H9 (cell line): ENCODE results near the gene AGBL3. TPM values are rescaled to one million over a fixed set of nuclear protein-coding genes. Genes with fewer than 3 reads are reported as not detected.

Source experiments
- DNase-seq: peaks from one replicate; pipeline ENCODE4 v3.0.0-alpha.2; 2017
- H2AFZ ChIP-seq: one replicate; pipeline ENCODE4 v1.6.1; 2013; ENCODE audit warnings: mild to moderate bottlenecking, low read length, control low read depth, moderate library complexity
- H2AK5ac ChIP-seq: 2 replicates; pipeline ENCODE4 v1.6.1; 2013; ENCODE audit warnings: low read length, control low read depth, mixed read lengths; ENCODE audit not compliant: insufficient read length
- H2BK120ac ChIP-seq: one replicate; pipeline ENCODE4 v1.6.1; 2013; ENCODE audit warnings: low read depth, mild to moderate bottlenecking, low read length, control low read depth, inconsistent platforms; ENCODE audit not compliant: poor library complexity, severe bottlenecking
- H2BK12ac ChIP-seq: 2 replicates; pipeline ENCODE4 v1.6.1; 2013; ENCODE audit warnings: low read length, control low read depth, mixed read lengths, low read depth; ENCODE audit not compliant: insufficient read length
- H2BK15ac ChIP-seq: 2 replicates; pipeline ENCODE4 v1.6.1; 2013; ENCODE audit warnings: low read depth, low read length, control low read depth
- H2BK20ac ChIP-seq: one replicate; pipeline ENCODE4 v1.6.1; 2013; ENCODE audit warnings: low read depth, mild to moderate bottlenecking, low read length, control low read depth, inconsistent platforms; ENCODE audit not compliant: poor library complexity, severe bottlenecking
- H2BK5ac ChIP-seq: 2 replicates; pipeline ENCODE4 v1.6.1; 2013; ENCODE audit warnings: low read length, control low read depth, mixed read lengths; ENCODE audit not compliant: insufficient read length
- H3K14ac ChIP-seq: 2 replicates; pipeline ENCODE4 v1.6.1; 2013; ENCODE audit warnings: low read length, control low read depth; ENCODE audit not compliant: insufficient read depth
- H3K18ac ChIP-seq: 2 replicates; pipeline ENCODE4 v1.6.1; 2013; ENCODE audit warnings: low read depth, mild to moderate bottlenecking, mixed read lengths, low read length, control low read depth; ENCODE audit not compliant: insufficient read length
- H3K23ac ChIP-seq: 2 replicates; pipeline ENCODE4 v1.6.1; 2013; ENCODE audit warnings: low read length, control low read depth, mixed read lengths, low read depth; ENCODE audit not compliant: insufficient read length
- H3K23me2 ChIP-seq: 2 replicates; pipeline ENCODE4 v1.6.1; 2013; ENCODE audit warnings: low read depth, mild to moderate bottlenecking, mixed read lengths, low read length, control low read depth; ENCODE audit not compliant: insufficient read length, poor library complexity, severe bottlenecking
- H3K27ac ChIP-seq: 2 replicates; pipeline ENCODE4 v1.5.1; 2013; ENCODE audit warnings: low read length, control low read depth, mixed read lengths, low read depth; ENCODE audit not compliant: insufficient read length
- H3K27me3 ChIP-seq: 2 replicates; pipeline ENCODE4 v1.6.1; 2013; ENCODE audit warnings: low read length, control low read depth, inconsistent platforms; ENCODE audit not compliant: insufficient read depth
- H3K4ac ChIP-seq: 2 replicates; pipeline ENCODE4 v1.6.1; 2013; ENCODE audit warnings: low read depth, mild to moderate bottlenecking, control low read depth, inconsistent platforms, low read length, moderate library complexity
- H3K4me1 ChIP-seq: 2 replicates; pipeline ENCODE4 v1.6.1; 2013; ENCODE audit warnings: low read length, control low read depth, inconsistent platforms; ENCODE audit not compliant: insufficient read depth
- H3K4me2 ChIP-seq: 2 replicates; pipeline ENCODE4 v1.6.1; 2013; ENCODE audit warnings: low read length, control low read depth, mixed read lengths; ENCODE audit not compliant: insufficient read length, insufficient read depth
- H3K56ac ChIP-seq: 2 replicates; pipeline ENCODE4 v1.6.1; 2013; ENCODE audit warnings: low read depth, mild to moderate bottlenecking, mixed read lengths, low read length, control low read depth; ENCODE audit not compliant: insufficient read length
- H3K79me1 ChIP-seq: 2 replicates; pipeline ENCODE4 v1.6.1; 2013; ENCODE audit warnings: low read depth, mild to moderate bottlenecking, moderate library complexity, low read length, control low read depth, inconsistent platforms; ENCODE audit not compliant: insufficient read depth, poor library complexity, severe bottlenecking
- H3K79me2 ChIP-seq: 2 replicates; pipeline ENCODE4 v1.6.1; 2013; ENCODE audit warnings: low read length, control low read depth, inconsistent platforms; ENCODE audit not compliant: insufficient read depth
- H3K9ac ChIP-seq: 2 replicates; pipeline ENCODE4 v1.6.1; 2013; ENCODE audit warnings: low read length, control low read depth, mixed read lengths; ENCODE audit not compliant: insufficient read length; ENCODE audit errors: extremely low read depth
- H3K9me3 ChIP-seq: one replicate; pipeline ENCODE4 v1.6.1; 2013; ENCODE audit warnings: low read depth, low read length, inconsistent platforms; ENCODE audit not compliant: control insufficient read depth
- H3T11ph ChIP-seq: one replicate; pipeline ENCODE4 v1.6.1; 2013; ENCODE audit warnings: mild to moderate bottlenecking, low read length, control low read depth, inconsistent platforms
- H4K20me1 ChIP-seq: one replicate; pipeline ENCODE4 v1.6.1; 2013; ENCODE audit not compliant: control insufficient read depth, insufficient read length, insufficient read depth
- H4K5ac ChIP-seq: 2 replicates; pipeline ENCODE4 v1.6.1; 2013; ENCODE audit warnings: low read depth, mild to moderate bottlenecking, mixed read lengths, low read length, control low read depth; ENCODE audit not compliant: insufficient read length
- H4K8ac ChIP-seq: replicated peaks from 2 replicates; pipeline ENCODE4 v1.6.1; 2013; ENCODE audit warnings: low read length, control low read depth, mixed read lengths, low read depth; ENCODE audit not compliant: insufficient read length
- H4K91ac ChIP-seq: 2 replicates; pipeline ENCODE4 v1.6.1; 2013; ENCODE audit warnings: low read depth, mild to moderate bottlenecking, moderate library complexity, mixed read lengths, low read length, control low read depth; ENCODE audit not compliant: insufficient read length
- H3K27ac Mint-ChIP-seq, 3 experiments: 2 replicates in 2 of 3; 3 replicates in 1 of 3; pipeline ENCODE4 v1.8.0; 2020 to 2021; ENCODE audit warnings: mixed read lengths in 3 of 3, mild to moderate bottlenecking in 1 of 3, moderate library complexity in 1 of 3
- H3K27me3 Mint-ChIP-seq: 2 replicates; pipeline ENCODE4 v1.8.0; 2021; ENCODE audit warnings: low read depth, mild to moderate bottlenecking, moderate library complexity, mixed read lengths
- H3K36me3 Mint-ChIP-seq, 3 experiments: 2 replicates in 2 of 3; 3 replicates in 1 of 3; pipeline ENCODE4 v1.8.0; 2020 to 2021; ENCODE audit warnings: low read depth in 3 of 3, mixed read lengths in 3 of 3; ENCODE audit not compliant: insufficient read depth in 1 of 3
- H3K4me1 Mint-ChIP-seq, 2 experiments: 2 replicates each; pipeline ENCODE4 v1.8.0; 2020; ENCODE audit warnings: mixed read lengths in 2 of 2
- H3K4me3 Mint-ChIP-seq, 2 experiments: 2 replicates in 1 of 2; 3 replicates in 1 of 2; pipeline ENCODE4 v1.8.0; 2020 to 2021; ENCODE audit warnings: mild to moderate bottlenecking in 2 of 2, mixed read lengths in 2 of 2, moderate library complexity in 1 of 2
- H3K9me3 Mint-ChIP-seq, 2 experiments: 2 replicates in 1 of 2; 3 replicates in 1 of 2; pipeline ENCODE4 v1.8.0; 2020; ENCODE audit warnings: mild to moderate bottlenecking in 2 of 2, mixed read lengths in 2 of 2, moderate library complexity in 1 of 2
- WGBS: extraction: QIAGEN DNeasy Blood & Tissue Kit; methylation state at CpG from one replicate; pipeline ENCODE4 v1.1.7; 2013; ENCODE audit warnings: missing lambda C conversion rate, low lambda C conversion rate, mixed read lengths; ENCODE audit not compliant: insufficient read length; ENCODE audit errors: extremely low coverage; 5-methylcytosine and 5-hydroxymethylcytosine counted together
- total RNA-seq: library from RNA; stranded (reverse); gene quantifications from 2 replicates; pipeline ENCODE4 v1.2.1, GENCODE V29; 2021
- TF ChIP-seq, protein P1 (sequence below): fragments of 200-600 bp; sonication (generic); conservative IDR thresholded peaks from 3 replicates; pipeline ENCODE4 v1.8.0; 2021; ENCODE audit warnings: antibody characterized with exemption, mild to moderate bottlenecking

AGBL3 gene
- total RNA-seq, 1 experiment from 2014 or later, result 2.4 TPM

DNA sequence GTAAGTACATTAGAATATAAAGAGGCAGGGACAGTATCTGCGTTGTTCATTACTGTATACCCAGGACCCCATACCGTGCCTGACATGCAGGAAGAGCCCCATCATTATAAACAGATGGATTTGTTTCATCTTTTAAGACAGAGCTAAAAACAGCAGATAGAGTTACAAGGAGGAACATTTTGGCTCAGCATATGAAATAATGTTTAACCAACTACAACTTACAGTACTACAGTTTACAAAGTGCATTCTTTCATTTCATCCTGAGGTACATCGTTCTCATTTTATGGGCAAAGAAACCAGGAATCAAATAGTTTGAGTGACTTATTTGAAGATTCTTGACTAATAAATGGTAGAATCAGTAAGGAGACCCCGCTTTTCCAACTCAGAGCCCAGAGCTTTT is 38.1 kb upstream of the AGBL3 start:
- Histone ChIP-seq H4K91ac (no peak overlapping the region), H3K4me2 (no peak overlapping the region), H2BK15ac (no peak overlapping the region), H3K18ac (no peak overlapping the region), H4K5ac (no peak overlapping the region), H2AFZ (no peak overlapping the region), H3K27me3 (no peaks in the 10 kb centered on the region), H3K9me3 (no peaks in the 10 kb centered on the region), H2BK12ac (no peak overlapping the region), H3K14ac (no peak overlapping the region), H3K4ac (no peak overlapping the region), H4K20me1 (no peaks in the 10 kb centered on the region), H4K8ac (no peak overlapping the region), H3T11ph (no peak overlapping the region), H2BK5ac (no peak overlapping the region), H2BK120ac (no peak overlapping the region), H2AK5ac (no peak overlapping the region), H3K4me1 (no peaks in the 10 kb centered on the region), H3K56ac (no peak overlapping the region), H3K79me1 (no peaks in the 10 kb centered on the region), H2BK20ac (no peak overlapping the region), H3K23ac (no peak overlapping the region), H3K79me2 (no peaks in the 10 kb centered on the region), H3K9ac (no peak overlapping the region), H3K23me2 (no peaks in the 10 kb centered on the region), H3K27ac (no peak overlapping the region)
- no peaks in the 10 kb centered on the region for H3K4me1 Mint-ChIP-seq
- no peaks in the 10 kb centered on the region for H3K9me3 Mint-ChIP-seq
- H3K4me3 Mint-ChIP-seq, result no peak overlapping the region
- TF ChIP-seq, protein P1, sequence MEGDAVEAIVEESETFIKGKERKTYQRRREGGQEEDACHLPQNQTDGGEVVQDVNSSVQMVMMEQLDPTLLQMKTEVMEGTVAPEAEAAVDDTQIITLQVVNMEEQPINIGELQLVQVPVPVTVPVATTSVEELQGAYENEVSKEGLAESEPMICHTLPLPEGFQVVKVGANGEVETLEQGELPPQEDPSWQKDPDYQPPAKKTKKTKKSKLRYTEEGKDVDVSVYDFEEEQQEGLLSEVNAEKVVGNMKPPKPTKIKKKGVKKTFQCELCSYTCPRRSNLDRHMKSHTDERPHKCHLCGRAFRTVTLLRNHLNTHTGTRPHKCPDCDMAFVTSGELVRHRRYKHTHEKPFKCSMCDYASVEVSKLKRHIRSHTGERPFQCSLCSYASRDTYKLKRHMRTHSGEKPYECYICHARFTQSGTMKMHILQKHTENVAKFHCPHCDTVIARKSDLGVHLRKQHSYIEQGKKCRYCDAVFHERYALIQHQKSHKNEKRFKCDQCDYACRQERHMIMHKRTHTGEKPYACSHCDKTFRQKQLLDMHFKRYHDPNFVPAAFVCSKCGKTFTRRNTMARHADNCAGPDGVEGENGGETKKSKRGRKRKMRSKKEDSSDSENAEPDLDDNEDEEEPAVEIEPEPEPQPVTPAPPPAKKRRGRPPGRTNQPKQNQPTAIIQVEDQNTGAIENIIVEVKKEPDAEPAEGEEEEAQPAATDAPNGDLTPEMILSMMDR, result no peak
- no CpG with 5 or more reads among the region's 4 CpGs for whole genome bisulfite sequencing
- peaks cover 26 to 70% (median 53%) of the 10 kb centered on the region in 3 experiments; a peak in 6 of 7 replicates for H3K36me3 Mint-ChIP-seq
- H3K27me3 Mint-ChIP-seq, result no peaks in the 10 kb centered on the region
- no peak overlapping the region for H3K27ac Mint-ChIP-seq
- no peak for DNase-seq
